Right lobe of liver (tissue), 4 donors: ENCODE measurements around the gene DIMT1.

Experiments used
- CTCF ChIP-seq, 4 donors: fragments of 200-600 bp in 3 of 4; fragments of 450-650 bp in 1 of 4; IDR thresholded peaks; one replicate each; pipeline versions ENCODE4 v1.5.1 to v1.8.0; 2016 to 2022; ENCODE audit warnings: antibody characterized with exemption in 4 of 4, mild to moderate bottlenecking in 2 of 4
- POLR2A ChIP-seq: fragments of 450-650 bp; IDR thresholded peaks from one replicate; pipeline ENCODE4 v1.6.1; 2017; ENCODE audit warnings: antibody characterized with exemption, mild to moderate bottlenecking
- donor health status: DM: no; HTN: no; CAD: no.
- donor health status: DM: no; HTN: no; CAD: no.
- donor health status: DM: no; HTN: yes; CAD: no.

- no peak for TF ChIP-seq CTCF (IDR thresholded peaks at IDR 0.05)
- peak; percentile 89 for TF ChIP-seq POLR2A
Observed at GRCh38 chr5:62403411-62404250, at the start of gene DIMT1.
